GM12872 (cell line): Measurements from ENCODE around the gene PTPN2.

Experiments used
- CTCF ChIP-seq: IDR thresholded peaks from 3 replicates; pipeline ENCODE4 v1.5.1; 2011; ENCODE audit warnings: low read depth, mild to moderate bottlenecking, low read length, moderate library complexity; ENCODE audit not compliant: insufficient read depth

The PTPN2 gene

DNA sequence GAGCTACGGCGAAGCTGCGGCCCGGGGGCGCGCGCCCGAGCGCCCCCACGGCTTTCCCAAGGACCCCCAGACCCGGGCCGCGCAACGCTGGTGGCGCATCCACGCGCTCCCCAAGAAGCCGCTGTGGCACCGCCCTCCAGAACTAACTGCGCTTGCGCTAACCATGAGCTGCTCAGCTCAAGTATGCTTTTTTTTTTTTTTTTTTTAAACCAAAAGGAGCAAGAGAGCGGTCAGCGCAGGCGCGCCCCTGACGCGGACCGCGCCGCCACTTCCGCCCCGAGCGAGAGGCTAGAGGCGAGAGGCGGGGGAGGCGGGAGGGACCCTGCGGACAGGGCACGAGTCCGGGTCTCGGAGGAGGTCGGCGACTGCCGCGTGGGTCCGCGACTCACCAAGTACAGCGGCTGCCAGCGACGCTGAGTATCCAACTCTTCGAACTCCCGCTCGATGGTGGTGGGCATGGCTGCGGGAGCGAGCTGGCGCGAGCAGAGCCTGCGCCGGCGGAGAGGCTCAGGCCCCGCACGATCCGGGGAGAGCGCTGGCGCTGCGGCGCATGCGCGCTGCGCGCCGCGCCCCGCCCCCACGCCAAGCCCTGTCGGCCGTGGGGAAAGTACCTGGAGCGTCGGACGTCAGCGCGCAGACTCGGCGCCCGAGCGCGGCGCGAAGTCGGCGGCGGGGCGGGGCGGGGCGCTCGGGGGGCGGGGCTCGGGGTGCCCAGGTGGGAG lies at the start of gene PTPN2:
TSS of gene PTPN2 (minus strand) at position 554 of the 722 bp plus-strand sequence. CDS start at position 458, 96 bp downstream.
- TF ChIP-seq CTCF = no peak

DNA sequence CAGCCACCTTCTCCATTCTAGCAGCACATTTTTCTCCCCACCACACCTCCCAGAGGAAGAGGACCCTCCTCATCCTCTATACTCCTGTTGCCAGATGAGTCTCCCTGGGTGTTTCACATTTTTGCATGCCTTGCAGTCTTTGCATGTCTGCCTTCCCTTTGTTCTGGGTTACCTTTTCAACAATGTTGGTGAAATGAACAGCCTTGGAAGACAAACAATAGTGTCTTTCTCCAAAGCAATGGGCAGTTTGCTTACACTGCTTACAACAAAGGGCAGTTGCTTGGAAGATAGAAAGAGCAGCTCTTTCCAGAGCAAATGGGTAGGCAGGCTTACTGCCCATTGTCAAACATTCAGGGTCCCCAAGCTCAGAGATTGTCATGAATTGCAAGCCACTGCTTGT lies 49.3 kb upstream of the PTPN2 start:
- no peak for TF ChIP-seq CTCF

DNA sequence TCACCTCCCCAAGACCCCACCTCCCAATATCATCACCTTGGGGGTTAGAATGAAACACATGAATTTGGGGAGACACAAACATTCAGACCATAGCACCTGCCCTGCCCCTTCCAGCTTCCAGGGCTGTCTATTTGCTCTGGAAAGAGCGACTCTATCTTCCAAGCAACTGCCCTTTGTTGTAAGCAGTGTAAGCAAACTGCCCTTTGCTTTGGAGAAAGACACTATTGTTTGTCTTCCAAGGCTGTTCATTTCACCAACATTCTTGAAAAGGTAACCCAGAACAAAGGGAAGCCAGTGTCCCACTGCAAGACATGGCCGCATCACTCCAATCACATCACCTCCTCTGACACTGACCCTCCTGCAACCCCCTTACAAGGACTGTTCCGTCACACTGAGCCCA lies 46.9 kb upstream of the PTPN2 start:
- TF ChIP-seq CTCF = no peak

GRCh38 chr18:12930376-12930775 lies 46.3 kb upstream of the PTPN2 start:
- TF ChIP-seq CTCF = no peak

GRCh38 chr18:12929477-12930083 lies 45.5 kb upstream of the PTPN2 start:
- no peak for TF ChIP-seq CTCF

DNA sequence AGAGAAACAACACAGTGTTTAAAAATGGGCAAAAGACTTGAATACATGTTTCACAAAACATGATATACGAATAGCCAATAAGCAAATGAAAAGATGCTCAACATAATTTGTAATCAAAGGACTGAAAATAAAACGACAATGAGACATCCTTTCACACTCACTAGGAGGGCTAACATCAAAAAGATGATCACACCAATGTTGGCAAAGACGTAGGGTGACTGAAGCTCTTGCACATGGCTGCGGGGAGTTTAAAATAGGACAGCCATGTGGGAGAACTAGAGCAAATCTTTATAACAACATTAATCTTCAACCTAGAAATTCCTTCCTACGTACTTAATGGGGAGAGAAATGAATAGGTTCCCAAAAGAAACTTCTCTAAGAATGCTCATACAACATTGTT lies 44.6 kb upstream of the PTPN2 start:
- no peak for TF ChIP-seq CTCF

GRCh38 chr18:12928206-12928605 lies 44.2 kb upstream of the PTPN2 start:
- no peak for TF ChIP-seq CTCF
